Breast epithelium (tissue), 3 donors: Measurements from ENCODE around the gene TFCP2L1.

Experiments used
- POLR2A ChIP-seq: fragments of 450-650 bp; IDR thresholded peaks from one replicate; pipeline ENCODE4 v1.6.1; 2016; ENCODE audit warnings: antibody characterized with exemption, mild to moderate bottlenecking, moderate library complexity
- POLR2AphosphoS5 ChIP-seq, 3 donors: sonication (generic); formaldehyde crosslinking; IDR thresholded peaks; one replicate each; pipeline ENCODE4 v1.6.1; 2017; ENCODE audit warnings: antibody characterized with exemption in 3 of 3
- TF ChIP-seq, protein P1 (sequence below), 3 donors: fragments of 450-650 bp; IDR thresholded peaks; one replicate each; pipeline ENCODE4 v1.5.1; 2016 to 2017; ENCODE audit warnings: antibody characterized with exemption in 3 of 3, mild to moderate bottlenecking in 3 of 3, moderate library complexity in 3 of 3

DNA sequence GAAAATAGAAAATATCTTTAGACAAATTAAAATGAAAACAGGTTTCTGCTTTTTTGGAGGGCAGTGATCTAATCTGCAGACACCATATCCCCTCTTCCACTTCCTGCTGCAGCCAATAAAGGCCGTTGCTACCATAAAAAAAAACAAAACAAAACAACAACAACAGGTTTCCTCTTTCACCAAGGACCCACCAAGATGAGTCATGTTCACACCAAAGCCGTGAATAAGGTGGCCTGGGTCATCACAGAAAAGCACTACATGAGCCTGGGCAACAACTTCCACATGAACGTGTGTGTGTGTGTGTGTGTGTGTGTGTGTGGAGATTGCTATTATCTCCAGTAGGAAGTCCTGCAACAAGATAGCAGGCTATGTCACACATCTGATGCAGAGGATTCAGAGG is 24.8 kb upstream of the TFCP2L1 start:
- TF ChIP-seq POLR2A: no peak
- no peak for TF ChIP-seq POLR2AphosphoS5 (IDR thresholded peaks at IDR 0.05)
- TF ChIP-seq, protein P1, sequence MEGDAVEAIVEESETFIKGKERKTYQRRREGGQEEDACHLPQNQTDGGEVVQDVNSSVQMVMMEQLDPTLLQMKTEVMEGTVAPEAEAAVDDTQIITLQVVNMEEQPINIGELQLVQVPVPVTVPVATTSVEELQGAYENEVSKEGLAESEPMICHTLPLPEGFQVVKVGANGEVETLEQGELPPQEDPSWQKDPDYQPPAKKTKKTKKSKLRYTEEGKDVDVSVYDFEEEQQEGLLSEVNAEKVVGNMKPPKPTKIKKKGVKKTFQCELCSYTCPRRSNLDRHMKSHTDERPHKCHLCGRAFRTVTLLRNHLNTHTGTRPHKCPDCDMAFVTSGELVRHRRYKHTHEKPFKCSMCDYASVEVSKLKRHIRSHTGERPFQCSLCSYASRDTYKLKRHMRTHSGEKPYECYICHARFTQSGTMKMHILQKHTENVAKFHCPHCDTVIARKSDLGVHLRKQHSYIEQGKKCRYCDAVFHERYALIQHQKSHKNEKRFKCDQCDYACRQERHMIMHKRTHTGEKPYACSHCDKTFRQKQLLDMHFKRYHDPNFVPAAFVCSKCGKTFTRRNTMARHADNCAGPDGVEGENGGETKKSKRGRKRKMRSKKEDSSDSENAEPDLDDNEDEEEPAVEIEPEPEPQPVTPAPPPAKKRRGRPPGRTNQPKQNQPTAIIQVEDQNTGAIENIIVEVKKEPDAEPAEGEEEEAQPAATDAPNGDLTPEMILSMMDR (IDR thresholded peaks at IDR 0.05): no peak
